Urothelium cell line (cell line): ENCODE results near the gene KIAA1549.

ENCODE experiments used
- DNase-seq: peaks from one replicate; pipeline ENCODE4 v3.0.0; 2011; ENCODE audit warnings: low spot score, mixed read lengths
- FAIRE-seq: peaks from 2 replicates; lab custom pipeline; 2011; peaks lifted over from hg19 to GRCh38; lab: Jason Lieb, UNC

KIAA1549 gene

DNA sequence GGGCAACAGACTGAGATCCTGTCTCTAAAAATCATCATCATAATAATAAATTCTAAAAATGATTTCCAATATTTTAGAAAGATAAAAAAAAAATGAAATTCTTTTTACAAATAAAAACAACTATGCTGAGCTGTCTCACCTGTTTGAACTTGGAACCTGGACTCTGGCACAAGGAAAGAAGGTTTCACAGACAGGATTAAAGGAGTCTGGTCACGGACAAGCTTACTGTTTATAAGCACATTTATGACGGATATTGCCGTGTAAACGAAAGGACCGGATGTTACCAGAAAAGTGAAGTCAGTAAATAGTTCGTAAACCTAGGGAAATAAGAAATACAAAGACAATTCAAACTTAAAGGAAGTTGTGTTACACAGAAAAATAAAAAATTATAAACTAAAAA is 70.2 kb downstream of the KIAA1549 start:
- FAIRE-seq (no peak), DNase-seq (no peak)

- FAIRE-seq (no peak), DNase-seq (no peak)
These were observed 73.3 kb downstream of the KIAA1549 start for GRCh38 chr7:138907850-138908249.

DNA sequence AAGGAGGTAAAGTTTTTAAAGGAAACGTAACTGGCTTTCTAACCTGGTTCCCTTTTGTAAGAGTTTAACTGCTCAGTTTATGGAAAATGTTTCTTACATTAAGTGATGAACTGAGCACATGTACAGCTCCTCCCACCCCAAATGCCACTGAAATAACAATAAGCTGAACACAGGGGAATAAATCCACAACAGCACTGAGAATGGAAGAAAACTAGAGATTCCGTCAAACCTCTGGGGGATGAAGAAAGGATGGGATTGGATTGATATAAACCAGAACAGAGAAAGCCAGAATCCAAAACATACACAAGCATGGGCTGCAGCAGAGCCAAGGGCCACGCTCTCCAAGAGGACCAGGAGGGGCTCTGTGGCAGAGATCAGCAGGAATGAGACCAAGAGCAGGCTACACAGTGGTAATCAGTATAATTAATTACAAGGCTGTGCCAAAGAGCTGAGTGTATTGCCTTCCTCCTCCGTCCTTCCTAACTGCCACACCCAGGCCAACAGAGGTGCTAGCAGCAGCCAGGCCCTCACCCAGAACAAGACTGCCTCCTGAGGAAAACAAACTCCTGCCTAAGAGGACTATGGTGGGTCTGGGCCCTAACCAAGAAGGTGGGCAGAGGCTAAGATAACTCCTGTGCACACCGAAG is 73.9 kb downstream of the KIAA1549 start:
- DNase-seq = no peak

DNA sequence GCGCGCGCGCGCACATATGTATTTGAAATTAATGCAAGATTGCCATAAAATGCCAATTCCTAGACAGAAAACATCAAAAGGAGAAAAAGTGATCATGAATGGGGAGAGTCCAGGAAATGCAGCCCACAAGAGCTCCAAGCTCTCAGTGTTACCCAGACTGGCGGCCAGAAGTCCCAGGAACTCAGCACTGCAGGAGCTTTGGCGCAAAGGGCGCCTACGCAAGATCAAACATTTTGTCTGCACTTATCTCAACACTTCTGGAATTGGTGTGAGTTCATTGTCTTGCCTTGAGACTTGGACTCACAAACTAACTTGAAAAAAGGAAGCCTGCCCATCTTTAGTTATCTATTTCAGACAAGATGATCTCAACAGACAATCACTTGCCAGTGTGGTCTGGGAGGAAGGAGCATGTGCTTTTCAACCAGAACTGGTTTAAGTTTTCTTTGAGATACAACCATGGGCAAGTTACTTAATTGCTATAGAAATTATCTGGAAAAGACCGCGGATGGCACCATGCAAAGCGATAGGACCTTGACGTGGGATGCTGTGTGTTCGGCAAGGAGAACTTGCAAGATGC is 77.2 kb downstream of the KIAA1549 start:
- DNase-seq = no peak
- FAIRE-seq = no peak

More for the DNA sequence above, 73.9 kb downstream of the KIAA1549 start:
- FAIRE-seq = no peak

GRCh38 chr7:138903186-138903820 is 77.9 kb downstream of the KIAA1549 start:
- FAIRE-seq (no peak), DNase-seq (no peak)

GRCh38 chr7:138902161-138902560 is 79.0 kb downstream of the KIAA1549 start:
- no peak for FAIRE-seq
- DNase-seq = no peak

DNA sequence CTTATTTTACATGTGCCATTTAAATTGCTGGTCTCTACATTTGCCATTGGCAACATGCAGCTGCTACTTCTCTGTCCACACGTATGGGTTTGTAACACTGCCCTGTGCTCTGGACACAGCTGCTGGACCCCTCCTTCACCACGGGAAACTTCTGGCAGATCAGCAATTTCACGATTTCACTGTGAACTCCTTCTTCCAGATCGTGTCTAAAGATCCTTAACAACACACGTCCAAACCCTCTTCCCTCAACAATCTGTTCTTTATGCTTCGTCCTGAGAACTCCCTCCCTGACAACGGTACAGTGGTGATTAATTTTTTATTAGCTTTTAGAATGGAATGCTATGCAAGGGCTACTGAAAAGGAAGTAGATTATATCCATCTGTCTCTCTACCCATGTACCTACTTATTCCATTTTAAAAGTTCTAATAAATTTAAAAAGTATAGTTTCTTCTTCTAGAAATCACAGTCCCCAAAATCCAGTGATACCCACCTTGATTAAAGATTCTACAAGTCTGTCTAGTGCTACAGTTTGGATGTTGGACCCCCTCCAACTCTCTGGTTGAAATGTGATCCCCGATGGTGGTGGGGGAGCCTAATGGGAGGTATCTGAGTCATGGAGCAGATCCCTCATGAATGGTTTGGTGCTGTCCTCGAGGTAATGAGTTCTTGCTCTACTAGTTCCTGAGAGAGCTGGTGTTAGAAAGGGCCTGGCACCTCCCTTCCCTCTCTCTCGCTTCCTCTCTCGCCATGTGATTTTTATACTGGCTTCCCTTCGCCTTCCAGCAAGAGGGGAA is 81.0 kb downstream of the KIAA1549 start:
- no peak for FAIRE-seq

GRCh38 chr7:138898802-138899201 is 82.4 kb downstream of the KIAA1549 start:
- FAIRE-seq (no peak), DNase-seq (no peak)

More for the DNA sequence above, 81.0 kb downstream of the KIAA1549 start:
- DNase-seq = peak; percentile 27

DNA sequence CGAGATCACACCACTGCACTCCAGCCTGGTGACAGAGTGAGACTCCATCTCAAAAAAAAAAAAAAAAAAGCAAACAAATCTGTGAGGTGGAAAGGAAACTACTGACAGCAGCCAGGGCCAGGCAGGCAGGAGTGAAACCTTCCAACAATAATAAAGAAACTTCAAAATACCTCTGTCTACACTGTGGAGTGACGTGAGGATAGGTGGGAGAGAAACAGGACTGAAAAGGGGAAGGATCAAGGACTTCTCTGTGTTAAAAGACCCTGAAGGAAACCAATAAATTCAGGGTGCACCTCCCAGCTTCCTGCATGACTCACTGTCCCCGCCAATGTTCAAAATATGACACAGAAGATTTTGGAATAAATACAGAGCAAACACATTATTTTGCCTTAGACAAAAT is 82.9 kb downstream of the KIAA1549 start:
- no peak for DNase-seq
- no peak for FAIRE-seq

GRCh38 chr7:138895679-138896078 is 85.5 kb downstream of the KIAA1549 start:
- FAIRE-seq (no peak), DNase-seq (no peak)

DNA sequence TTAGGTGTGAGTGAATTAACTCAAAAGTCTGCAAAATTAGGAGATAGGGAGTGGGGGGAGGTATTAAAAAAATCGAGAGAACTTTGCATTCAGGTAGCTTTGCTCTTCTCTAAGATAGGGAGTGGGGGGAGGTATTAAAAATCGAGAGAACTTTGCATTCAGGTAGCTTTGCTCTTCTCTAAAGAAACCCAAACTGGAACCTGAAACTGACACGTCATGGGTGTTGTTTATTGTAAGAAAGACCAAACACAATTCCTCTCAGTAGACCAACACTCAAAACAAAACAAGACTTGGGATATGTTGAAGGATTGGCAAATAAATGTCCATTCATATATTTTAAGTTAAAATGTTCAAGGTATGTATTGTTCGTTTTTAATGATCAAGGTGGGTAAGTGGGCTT is 87.9 kb downstream of the KIAA1549 start:
- DNase-seq (no peak), FAIRE-seq (no peak)

DNA sequence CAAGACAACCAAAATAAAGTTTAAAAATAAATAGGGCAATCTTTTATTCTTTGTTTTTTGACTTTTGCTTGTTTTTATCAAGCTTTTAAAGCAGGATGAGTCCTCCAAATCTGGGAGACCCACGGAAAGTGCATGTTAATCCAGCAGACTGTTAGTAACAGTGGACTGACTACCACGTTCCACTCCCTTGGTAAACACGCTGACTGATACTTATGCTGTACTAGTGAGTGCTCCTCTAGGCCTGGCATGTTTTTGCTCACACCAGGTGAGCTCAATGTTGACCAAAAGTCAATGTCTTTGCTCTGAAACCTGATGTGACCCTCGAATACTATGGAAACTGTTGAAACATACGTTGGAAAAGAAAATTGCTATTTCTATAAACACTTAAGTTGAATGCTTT is 88.4 kb downstream of the KIAA1549 start:
- DNase-seq = no peak
- no peak for FAIRE-seq

- DNase-seq (no peak), FAIRE-seq (no peak)
These were observed 89.1 kb downstream of the KIAA1549 start for GRCh38 chr7:138892006-138892630.

DNA sequence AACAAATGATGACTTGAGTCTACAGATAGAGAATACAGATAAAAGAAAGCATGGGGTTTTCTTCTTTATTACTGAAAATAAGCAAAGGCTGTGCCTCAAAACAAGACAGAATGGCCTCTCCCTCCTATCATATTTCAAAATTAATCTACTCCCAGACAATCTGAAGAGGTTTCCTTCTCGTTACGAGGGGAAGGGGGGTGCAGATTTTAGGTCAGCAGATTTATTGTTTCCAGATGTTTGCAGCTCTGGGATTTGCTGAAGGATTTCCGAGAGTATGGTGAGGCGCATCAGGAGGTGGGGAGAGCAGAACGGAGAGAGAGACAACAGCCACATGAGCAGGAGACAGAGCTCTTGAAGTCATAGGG is 89.8 kb downstream of the KIAA1549 start:
- DNase-seq (no peak), FAIRE-seq (no peak)

GRCh38 chr7:138890499-138891445 is 90.4 kb downstream of the KIAA1549 start:
- DNase-seq (no peak), FAIRE-seq (no peak)

DNA sequence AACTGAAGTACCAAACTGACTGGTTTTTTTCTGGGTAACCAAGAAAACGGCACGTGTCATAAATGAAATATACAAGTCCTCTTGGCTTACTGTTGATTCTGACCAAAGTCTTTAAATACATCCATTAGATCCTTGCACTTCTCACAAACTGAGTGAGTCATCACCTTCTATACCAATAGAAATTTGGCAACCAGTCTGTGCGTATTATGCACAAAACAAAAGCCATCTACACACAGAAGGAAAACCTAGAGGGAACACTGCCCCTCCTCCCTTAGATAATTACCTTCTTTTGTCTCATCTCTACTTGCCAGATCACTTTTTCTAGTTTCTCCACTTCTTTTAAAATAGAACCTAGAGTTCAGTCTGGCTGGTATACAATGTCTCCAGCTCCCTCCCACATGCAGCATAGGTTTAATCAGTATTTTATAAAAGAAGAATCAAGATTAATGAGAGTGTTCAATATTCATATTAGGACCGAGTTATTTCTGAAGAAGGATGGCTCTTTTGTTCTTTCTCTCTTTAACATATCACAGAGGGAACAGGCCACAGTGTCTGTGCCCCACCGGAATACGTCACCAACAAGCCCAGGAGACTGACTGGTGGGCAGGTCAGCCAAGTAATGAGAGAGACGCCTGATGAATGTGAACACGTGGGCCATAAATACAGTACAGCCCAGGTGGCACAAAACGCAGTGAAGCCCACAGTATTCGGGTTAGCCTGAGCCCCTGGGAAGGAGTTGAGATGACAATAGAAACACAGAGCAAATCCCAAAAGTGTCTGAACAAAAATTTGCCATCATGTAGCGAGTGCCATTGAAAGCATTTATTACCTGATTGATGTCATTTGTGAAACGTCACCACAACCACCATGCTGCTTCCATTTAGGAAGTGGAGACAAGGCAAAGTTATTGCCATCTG is 91.3 kb downstream of the KIAA1549 start:
- no peak for DNase-seq
- FAIRE-seq = no peak

GRCh38 chr7:138887872-138888656 is 93.1 kb downstream of the KIAA1549 start:
- no peak for DNase-seq
- no peak for FAIRE-seq

- DNase-seq (no peak), FAIRE-seq (no peak)
These were observed 94.0 kb downstream of the KIAA1549 start for GRCh38 chr7:138887085-138887710.
